NCI-H1436 (cell line): ENCODE measurements around the gene MAVS.
A peak's percentile ranks its signal among the peaks of the same experiment; 100 is the strongest.

Source experiments
- DNase-seq: peaks from one replicate; lab custom pipeline; 2025; lab: John Stamatoyannopoulos, UW

Gene MAVS

GRCh38 chr20:3911956-3912355 lies 65.3 kb downstream of the MAVS start:
- DNase-seq: peak; percentile 55

DNA sequence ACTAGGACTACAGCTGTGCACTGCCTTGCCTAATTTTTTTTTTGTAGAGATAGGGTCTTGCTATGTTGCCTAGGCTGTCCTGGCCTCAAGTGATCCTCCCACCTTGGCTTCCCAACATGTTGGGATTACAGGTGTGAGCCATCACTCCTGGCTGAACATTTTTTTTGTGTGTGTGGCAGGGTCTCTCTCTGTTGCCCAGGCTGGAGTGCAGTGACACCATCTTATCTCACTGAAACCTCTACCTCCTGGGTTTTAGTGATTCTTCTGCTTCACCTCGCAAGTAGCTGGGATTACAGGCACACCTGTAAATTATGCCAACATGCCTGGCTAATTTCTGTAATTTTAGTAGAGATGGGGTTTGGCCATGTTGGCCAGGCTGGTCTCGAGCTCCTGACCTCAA lies 67.8 kb downstream of the MAVS start:
- no peak for DNase-seq

DNA sequence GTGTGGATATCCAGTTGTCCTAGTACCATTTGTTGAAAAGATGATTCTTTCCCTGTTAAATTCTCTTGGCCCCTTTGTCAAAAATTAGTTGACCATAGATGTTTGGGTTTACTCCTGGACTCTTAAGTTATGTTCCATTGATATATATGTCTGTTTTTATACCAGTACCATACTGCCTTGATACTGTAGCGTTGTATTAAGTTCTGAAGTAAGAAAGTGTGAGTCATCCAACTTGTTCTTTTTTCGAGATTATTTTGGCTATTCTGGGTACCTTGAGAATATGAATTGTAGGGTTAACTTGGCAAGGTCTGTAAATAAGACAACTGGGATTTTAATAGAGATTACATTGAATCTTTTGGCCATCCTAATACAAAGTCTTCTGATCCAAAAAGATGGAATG lies 69.1 kb downstream of the MAVS start:
- no peak for DNase-seq

GRCh38 chr20:3916364-3916763 lies 69.7 kb downstream of the MAVS start:
- DNase-seq: no peak

DNA sequence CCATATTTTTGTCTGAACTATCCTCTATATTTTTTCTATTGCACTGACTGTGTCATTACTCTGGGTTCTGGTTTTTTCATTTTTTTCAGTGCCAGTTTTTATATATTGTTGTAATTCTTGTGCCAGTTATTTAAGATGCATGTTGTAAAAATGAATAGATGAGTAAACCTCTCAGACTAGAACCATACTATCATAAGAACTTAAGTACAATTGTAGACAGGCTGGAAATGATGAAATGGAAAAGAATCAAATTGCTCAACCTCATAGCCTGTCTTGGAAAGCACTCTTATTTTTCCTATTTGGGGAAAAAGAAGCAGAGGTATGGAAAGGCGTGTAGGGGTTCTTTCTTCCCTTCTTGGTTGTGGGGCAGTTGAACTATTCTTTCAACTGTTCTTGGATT lies 72.7 kb downstream of the MAVS start:
- DNase-seq: no peak

GRCh38 chr20:3922223-3922982 lies 75.8 kb downstream of the MAVS start:
- no peak for DNase-seq

DNA sequence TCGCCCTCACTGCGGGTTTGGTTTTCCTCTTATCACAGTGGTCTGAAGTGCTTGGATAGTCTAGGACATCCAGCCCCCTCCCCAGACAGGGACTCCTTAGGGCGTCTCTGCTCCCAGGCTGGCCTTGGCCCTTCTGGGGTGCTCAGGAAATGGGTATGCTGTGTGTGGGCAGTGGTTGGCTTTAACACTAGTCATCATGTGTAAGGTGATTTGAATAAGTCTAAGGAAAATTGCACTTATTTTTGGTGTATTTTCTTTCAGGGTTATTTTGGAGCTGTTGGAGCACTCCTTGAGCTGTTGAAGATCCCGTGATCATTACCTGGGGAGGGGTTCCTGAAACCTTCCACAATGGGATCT lies 76.3 kb downstream of the MAVS start:
- no peak for DNase-seq

- DNase-seq: no peak
Observed at GRCh38 chr20:3923818-3924217, 77.2 kb downstream of the MAVS start.

DNA sequence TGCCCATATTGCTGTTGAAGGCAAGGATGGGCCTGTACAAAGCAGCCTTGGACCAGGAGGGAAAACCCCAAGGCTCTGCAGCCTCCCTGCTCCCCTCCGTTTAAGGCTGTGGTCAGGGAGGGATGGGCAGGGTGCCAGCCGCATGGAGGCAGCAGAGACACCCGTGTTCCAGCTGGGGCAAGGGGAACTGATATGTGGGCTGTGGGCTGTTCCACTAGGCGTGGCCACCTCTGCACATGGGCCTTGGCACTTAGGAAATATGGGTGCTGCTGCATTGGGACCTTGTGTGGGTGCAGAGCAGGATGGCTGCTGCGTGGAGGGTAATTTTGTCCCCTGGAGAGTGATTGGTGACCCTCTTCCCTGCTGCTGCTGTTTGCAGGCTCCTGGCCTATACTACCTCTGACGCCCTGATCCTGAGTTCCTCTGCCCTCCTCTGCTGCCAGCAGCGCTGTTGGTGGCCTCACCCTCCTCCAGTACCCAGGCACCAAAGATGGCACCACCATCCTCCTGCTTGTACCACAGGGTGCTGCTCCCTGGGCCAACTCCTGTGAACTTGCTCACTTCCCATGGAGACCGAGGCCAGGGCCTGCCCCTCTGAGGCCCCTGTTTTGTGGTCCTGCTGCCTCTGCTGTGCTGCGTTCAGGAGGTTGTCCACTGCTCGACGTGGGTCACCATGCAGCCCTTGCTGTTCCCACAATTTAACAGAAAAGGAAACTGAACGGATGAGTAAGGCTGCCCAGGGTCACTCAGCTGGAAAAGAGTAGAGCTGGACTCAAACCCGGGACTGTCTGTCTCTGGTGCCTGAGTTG lies 77.9 kb downstream of the MAVS start:
- no peak for DNase-seq

DNA sequence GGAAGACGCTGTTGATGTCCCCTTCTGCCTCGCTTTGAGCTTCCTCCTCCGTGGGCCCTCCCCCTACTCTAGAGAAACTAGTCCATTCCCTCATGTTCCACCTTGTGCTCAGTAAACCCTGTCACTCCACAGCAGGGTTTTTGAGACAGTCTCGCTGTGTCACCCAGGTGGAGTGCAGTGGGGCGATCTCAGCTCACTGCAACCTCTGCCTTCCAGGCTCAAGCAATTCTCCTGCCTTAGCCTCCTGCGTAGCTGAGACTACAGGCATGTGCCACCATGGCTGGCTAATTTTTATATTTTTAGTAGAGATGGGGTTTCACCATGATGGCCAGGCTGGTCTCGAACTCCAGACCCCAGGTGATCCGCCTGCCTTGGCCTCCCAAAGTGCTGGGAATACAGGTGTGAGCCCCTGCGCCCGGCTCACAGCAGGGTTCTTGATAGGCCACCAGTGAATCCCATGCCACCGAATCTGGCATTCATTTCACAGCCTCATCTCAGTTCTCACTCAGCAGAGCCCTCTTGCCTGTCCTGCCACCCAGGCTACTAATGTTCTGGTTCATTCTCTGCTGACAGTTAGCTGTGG lies 78.6 kb downstream of the MAVS start:
- no peak for DNase-seq
